A673 (cell line): Measurements from ENCODE around the gene KEL.

Experiments used
- EZH2 ChIP-seq: fragments of 200-600 bp; sonication (generic); IDR thresholded peaks from 2 replicates; pipeline ENCODE4 v1.6.1; 2017; ENCODE audit warnings: borderline replicate concordance, low read depth, mild to moderate bottlenecking, mixed read lengths, antibody characterized with exemption, low read length; ENCODE audit not compliant: poor library complexity, severe bottlenecking
- TF ChIP-seq, protein P1 (sequence below): fragments of 300-800, 200-600 bp; sonication (generic); conservative IDR thresholded peaks from 2 replicates; pipeline ENCODE4 v1.5.1; 2017; ENCODE audit warnings: low read depth, mild to moderate bottlenecking, antibody characterized with exemption, low read length, moderate library complexity, mixed read lengths

DNA sequence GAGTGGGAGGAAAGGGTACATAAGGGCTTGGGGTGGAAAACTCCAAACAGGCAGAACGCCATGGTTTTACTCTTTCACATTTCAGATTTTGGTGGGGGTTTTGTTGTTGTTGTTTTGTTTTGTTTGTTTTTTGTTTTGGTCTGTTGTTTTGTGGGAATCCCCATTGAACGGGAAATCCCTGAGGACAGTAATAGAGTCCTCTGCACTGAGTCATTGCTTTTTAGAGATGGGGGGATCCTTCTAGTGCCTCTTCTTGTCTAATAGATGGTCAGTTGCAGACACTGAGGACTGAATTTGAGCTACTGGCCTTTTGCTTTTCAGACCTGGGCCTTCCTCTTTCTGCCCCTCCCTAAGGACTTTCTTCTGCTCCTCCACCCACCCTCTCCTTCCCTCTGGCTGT lies 48.6 kb downstream of the KEL start:
- no peak for TF ChIP-seq EZH2
- TF ChIP-seq, protein P1, sequence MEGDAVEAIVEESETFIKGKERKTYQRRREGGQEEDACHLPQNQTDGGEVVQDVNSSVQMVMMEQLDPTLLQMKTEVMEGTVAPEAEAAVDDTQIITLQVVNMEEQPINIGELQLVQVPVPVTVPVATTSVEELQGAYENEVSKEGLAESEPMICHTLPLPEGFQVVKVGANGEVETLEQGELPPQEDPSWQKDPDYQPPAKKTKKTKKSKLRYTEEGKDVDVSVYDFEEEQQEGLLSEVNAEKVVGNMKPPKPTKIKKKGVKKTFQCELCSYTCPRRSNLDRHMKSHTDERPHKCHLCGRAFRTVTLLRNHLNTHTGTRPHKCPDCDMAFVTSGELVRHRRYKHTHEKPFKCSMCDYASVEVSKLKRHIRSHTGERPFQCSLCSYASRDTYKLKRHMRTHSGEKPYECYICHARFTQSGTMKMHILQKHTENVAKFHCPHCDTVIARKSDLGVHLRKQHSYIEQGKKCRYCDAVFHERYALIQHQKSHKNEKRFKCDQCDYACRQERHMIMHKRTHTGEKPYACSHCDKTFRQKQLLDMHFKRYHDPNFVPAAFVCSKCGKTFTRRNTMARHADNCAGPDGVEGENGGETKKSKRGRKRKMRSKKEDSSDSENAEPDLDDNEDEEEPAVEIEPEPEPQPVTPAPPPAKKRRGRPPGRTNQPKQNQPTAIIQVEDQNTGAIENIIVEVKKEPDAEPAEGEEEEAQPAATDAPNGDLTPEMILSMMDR, result no peak
